Muscle of leg (tissue), 11 donors: ENCODE results near the gene EIF2B1. TPM values are rescaled to one million over a fixed set of nuclear protein-coding genes. Genes with fewer than 3 reads are reported as not detected.

Experiments
- DNase-seq: peaks from one replicate; pipeline ENCODE4 v3.0.0; 2013
- H3K27ac ChIP-seq: one replicate; pipeline ENCODE4 v1.5.1; 2013; ENCODE audit warnings: mild to moderate bottlenecking, low read length, control low read depth
- H3K27me3 ChIP-seq: one replicate; pipeline ENCODE4 v1.6.1; 2013; ENCODE audit warnings: low read length; ENCODE audit not compliant: control insufficient read depth, insufficient read depth
- H3K36me3 ChIP-seq: one replicate; pipeline ENCODE4 v1.6.1; 2013; ENCODE audit warnings: low read length; ENCODE audit not compliant: control insufficient read depth, insufficient read depth
- H3K4me1 ChIP-seq: one replicate; pipeline ENCODE4 v1.6.1; 2013; ENCODE audit warnings: low read length; ENCODE audit not compliant: control insufficient read depth, insufficient read depth
- H3K4me3 ChIP-seq: one replicate; pipeline ENCODE4 v1.5.1; 2013; ENCODE audit warnings: low read length, control low read depth
- H3K9me3 ChIP-seq: replicated peaks from 2 replicates; pipeline ENCODE4 v1.6.1; 2013; ENCODE audit warnings: low read depth, low read length; ENCODE audit not compliant: control insufficient read depth
- WGBS: methylation state at CpG from one replicate; pipeline ENCODE4 v1.1.5; 2013; ENCODE audit warnings: missing lambda C conversion rate; ENCODE audit not compliant: insufficient coverage; 5-methylcytosine and 5-hydroxymethylcytosine counted together
- polyA plus RNA-seq, 8 donors: library from polyadenylated mRNA; unstranded; fragments of 120-200 nt; gene quantifications; one replicate each; pipeline versions ENCODE4 v1.2.1 to v1.2.3, GENCODE V29; 2013; ENCODE audit warnings: inconsistent platforms in 1 of 8, low replicate concordance in 1 of 8; ENCODE audit not compliant: insufficient read length in 8 of 8, insufficient read depth in 1 of 8
- total RNA-seq: library from RNA; stranded (reverse); fragments of 120-200 nt; gene quantifications from one replicate; pipeline ENCODE4 v1.2.4, GENCODE V29; 2013

EIF2B1 gene
- total and polyA plus RNA-seq, 9 donors, result 30.2 to 49.1 (median 45.0) TPM

DNA sequence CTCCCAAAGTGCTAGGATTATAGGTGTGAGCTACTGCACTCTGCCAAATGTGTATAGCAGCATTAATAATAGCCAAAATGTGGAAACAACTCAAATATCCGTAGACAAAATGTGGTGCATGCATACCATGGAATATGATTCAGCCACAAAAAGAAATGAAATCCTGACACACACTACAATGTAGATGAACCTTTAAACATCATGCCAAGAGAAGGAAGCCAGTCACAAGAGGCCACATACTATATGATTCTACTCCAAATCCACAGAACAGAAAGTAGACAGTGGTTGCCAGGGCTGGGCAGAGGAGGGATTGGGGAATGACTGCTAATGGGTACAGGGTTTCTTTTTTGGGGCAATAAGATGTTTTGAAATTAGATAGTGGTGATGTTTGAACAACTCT is 56.9 kb downstream of the EIF2B1 start:
- Histone ChIP-seq H3K27ac (no peak overlapping the region), H3K36me3 (no peaks in the 10 kb centered on the region), H3K4me3 (no peak overlapping the region), H3K4me1 (no peaks in the 10 kb centered on the region), H3K9me3 (no peaks in the 10 kb centered on the region), H3K27me3 (no peaks in the 10 kb centered on the region)
- WGBS, result no CpG with 5 or more reads among the region's 1 CpG
- no peak for DNase-seq

DNA sequence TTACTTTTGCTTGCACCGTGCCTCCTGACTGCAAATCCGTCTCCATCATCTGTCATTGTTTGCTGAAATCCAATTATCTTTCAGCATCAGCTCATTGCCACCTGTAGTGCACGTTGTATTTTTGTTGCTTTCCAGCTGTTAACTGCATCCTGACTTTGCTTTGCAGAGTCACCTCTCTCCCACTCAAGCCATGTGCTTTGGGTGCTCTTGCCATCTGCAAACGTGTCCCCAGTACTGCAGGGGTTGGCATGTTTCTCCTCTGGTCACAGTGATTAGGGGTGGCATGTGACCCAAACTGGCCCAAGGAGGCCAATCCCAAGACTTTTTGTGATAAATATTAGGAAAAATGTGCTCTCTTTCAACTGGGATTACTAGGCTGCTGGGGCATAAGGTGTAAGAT is 59.6 kb downstream of the EIF2B1 start:
- H3K36me3 ChIP-seq, result no peaks in the 10 kb centered on the region
- no peaks in the 10 kb centered on the region for H3K27me3 ChIP-seq
- H3K9me3 ChIP-seq, result no peaks in the 10 kb centered on the region
- 49% methylated on average over 3 of the region's 4 CpGs for WGBS
- no peaks in the 10 kb centered on the region for H3K4me1 ChIP-seq
- no peak overlapping the region for H3K4me3 ChIP-seq
- H3K27ac ChIP-seq, result no peak overlapping the region
- no peak for DNase-seq

DNA sequence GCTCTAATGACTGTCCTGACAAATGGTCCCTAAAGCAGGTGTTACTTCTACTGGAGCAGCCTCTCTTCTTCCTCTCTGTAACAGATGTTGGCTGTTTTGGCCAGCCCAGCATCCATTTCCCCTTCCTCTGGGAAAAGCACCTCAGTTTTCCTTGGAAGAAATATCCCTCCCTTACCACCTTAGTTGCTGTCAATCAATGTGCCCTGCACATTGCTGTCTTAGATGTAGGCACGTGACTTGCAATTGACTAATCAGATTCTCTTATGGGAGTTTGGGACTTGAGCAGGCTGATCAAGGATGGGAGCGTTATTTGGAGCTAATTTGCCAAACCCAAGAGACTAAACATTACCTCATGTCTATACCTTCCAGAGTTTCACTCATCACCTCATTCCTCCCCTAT is 61.1 kb downstream of the EIF2B1 start:
- Histone ChIP-seq H3K36me3 (no peaks in the 10 kb centered on the region), H3K27me3 (no peaks in the 10 kb centered on the region), H3K9me3 (no peaks in the 10 kb centered on the region), H3K4me1 (no peaks in the 10 kb centered on the region), H3K27ac (no peak overlapping the region), H3K4me3 (no peak overlapping the region)
- WGBS, result no CpG with 5 or more reads among the region's 2 CpGs
- no peak for DNase-seq

DNA sequence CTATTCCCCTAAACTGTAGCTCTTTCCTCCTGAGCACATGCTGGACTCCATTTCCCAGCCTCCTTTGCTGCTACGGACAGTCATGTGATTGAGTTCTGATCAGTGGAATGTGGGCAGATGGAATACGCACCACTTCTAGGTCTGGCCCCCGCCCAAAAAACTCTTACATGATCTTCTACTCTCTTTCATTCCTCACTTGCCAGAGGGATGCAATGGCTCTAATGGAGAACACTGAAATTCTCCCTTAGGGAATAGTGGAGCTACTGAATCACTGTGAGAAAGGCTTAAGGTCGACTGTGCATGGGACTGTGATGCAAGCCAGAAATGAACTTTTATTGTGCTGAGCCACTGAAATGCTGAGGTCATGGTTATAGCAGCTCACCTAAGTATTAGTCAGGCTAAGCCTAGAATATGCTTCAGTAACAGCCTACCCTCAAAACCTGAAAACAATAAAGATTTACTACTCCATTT is 62.1 kb downstream of the EIF2B1 start:
- Histone ChIP-seq H3K27ac (no peak overlapping the region), H3K4me3 (no peak overlapping the region), H3K4me1 (no peaks in the 10 kb centered on the region), H3K36me3 (no peaks in the 10 kb centered on the region), H3K27me3 (no peaks in the 10 kb centered on the region), H3K9me3 (no peaks in the 10 kb centered on the region)
- WGBS, result 29% methylated on average over 1 of the region's 4 CpGs
- DNase-seq, result peak; percentile 37

Other genes starting within 250 kb of the EIF2B1 start
- 23.5 TPM for gene KMT5A, start 249.6 kb downstream of the EIF2B1 start, total RNA-seq
- gene KMT5A, start 249.6 kb downstream of the EIF2B1 start, polyA plus RNA-seq, result 10 to 100 TPM; 27.1 to 36.0 (median 32.9) TPM
- 1.2 TPM for gene RILPL2, start 197.0 kb downstream of the EIF2B1 start, total RNA-seq
- 1 to 10 TPM; 1.2 to 2.2 (median 1.6) TPM for gene RILPL2, start 197.0 kb downstream of the EIF2B1 start, polyA plus RNA-seq
- gene SNRNP35, start 175.5 kb downstream of the EIF2B1 start, total RNA-seq, result 25.5 TPM
- 10 to 100 TPM; 23.1 to 34.2 (median 31.3) TPM for gene SNRNP35, start 175.5 kb downstream of the EIF2B1 start, polyA plus RNA-seq
- gene RILPL1, start 100.0 kb downstream of the EIF2B1 start, total RNA-seq, result 26.2 TPM
- gene RILPL1, start 100.0 kb downstream of the EIF2B1 start, polyA plus RNA-seq, result 10 to 100 TPM; 24.8 to 38.3 (median 30.9) TPM
- gene TMED2, start 49.1 kb downstream of the EIF2B1 start, total RNA-seq, result 158 TPM
- gene TMED2, start 49.1 kb downstream of the EIF2B1 start, polyA plus RNA-seq, result 100 to 1,000 TPM; 129 to 184 (median 153) TPM
- 21.0 TPM for gene DDX55, start 31.6 kb downstream of the EIF2B1 start, total RNA-seq
- gene DDX55, start 31.6 kb downstream of the EIF2B1 start, polyA plus RNA-seq, result 10 to 100 TPM; 11.9 to 20.1 (median 13.5) TPM
- 30.3 TPM for gene GTF2H3, start 143 bp upstream of the EIF2B1 start, total RNA-seq
- 10 to 100 TPM; 18.8 to 30.9 (median 26.2) TPM for gene GTF2H3, start 143 bp upstream of the EIF2B1 start, polyA plus RNA-seq
- gene TCTN2, start 37.4 kb upstream of the EIF2B1 start, total RNA-seq, result 6.3 TPM
- gene TCTN2, start 37.4 kb upstream of the EIF2B1 start, polyA plus RNA-seq, result 10 to 100 TPM in 2 of 8 donors, 1 to 10 TPM in 6; 7.4 to 11.7 (median 8.2) TPM
- 14.1 TPM for gene ATP6V0A2, start 78.7 kb upstream of the EIF2B1 start, total RNA-seq
- gene ATP6V0A2, start 78.7 kb upstream of the EIF2B1 start, polyA plus RNA-seq, result 10 to 100 TPM; 10.1 to 19.6 (median 12.6) TPM
- 1.5 TPM for gene DNAH10, start 128.6 kb upstream of the EIF2B1 start, total RNA-seq
- 1 to 10 TPM; 1.2 to 8.6 (median 1.8) TPM for gene DNAH10, start 128.6 kb upstream of the EIF2B1 start, polyA plus RNA-seq